CD14-positive monocyte (primary cell): ENCODE data around the gene PLEKHJ1. TPM values are rescaled to one million over a fixed set of nuclear protein-coding genes. Genes with fewer than 3 reads are reported as not detected.

Experiments
- DNase-seq, 3 donors: peaks; one replicate each; pipeline ENCODE4 v3.0.0-alpha.2; 2011 to 2022
- H2AFZ ChIP-seq: 2 replicates; pipeline ENCODE4 v1.6.0; 2012; ENCODE audit warnings: mild to moderate bottlenecking, low read depth, low read length, inconsistent platforms; ENCODE audit not compliant: insufficient read depth, poor library complexity, severe bottlenecking
- H3K27ac ChIP-seq, 2 donors: 1 replicate in 1 of 2; 2 replicates in 1 of 2; pipeline ENCODE4 v1.5.1; 2012 to 2013; ENCODE audit warnings: low read length in 2 of 2, control low read depth in 1 of 2, inconsistent platforms in 1 of 2, low read depth in 1 of 2, mild to moderate bottlenecking in 1 of 2
- H3K27me3 ChIP-seq, 2 donors: one replicate each; pipeline versions ENCODE4 v1.6.0 to v1.6.1; 2011 to 2013; ENCODE audit warnings: low read length in 2 of 2; ENCODE audit not compliant: control insufficient read depth in 2 of 2, insufficient read depth in 2 of 2
- H3K36me3 ChIP-seq, 2 donors: replicated peaks in 1 of 2; 1 replicate in 1 of 2; 2 replicates in 1 of 2; pipeline versions ENCODE4 v1.5.1 to v1.6.1; 2012 to 2013; ENCODE audit warnings: low read length in 2 of 2, control low read depth in 1 of 2, inconsistent platforms in 1 of 2, mild to moderate bottlenecking in 1 of 2; ENCODE audit not compliant: insufficient read depth in 2 of 2, control insufficient read depth in 1 of 2
- H3K4me1 ChIP-seq, 2 donors: 1 replicate in 1 of 2; 2 replicates in 1 of 2; pipeline versions ENCODE4 v1.5.1 to v1.6.1; 2012 to 2013; ENCODE audit warnings: low read length in 2 of 2, control low read depth in 1 of 2, inconsistent platforms in 1 of 2, mild to moderate bottlenecking in 1 of 2, moderate library complexity in 1 of 2; ENCODE audit not compliant: insufficient read depth in 2 of 2, control insufficient read depth in 1 of 2
- H3K4me2 ChIP-seq: replicated peaks from 2 replicates; pipeline ENCODE3; 2012; ENCODE audit warnings: low read length, moderate library complexity, mild to moderate bottlenecking; ENCODE audit not compliant: poor library complexity, severe bottlenecking; ENCODE audit errors: extremely low read depth
- H3K4me3 ChIP-seq, 3 experiments: fragments of 200-600 bp in 1 of 3; sonication (generic) in 1 of 3; replicated peaks in 1 of 3; 1 replicate in 2 of 3; 2 replicates in 1 of 3; pipeline ENCODE4 v1.5.1; 2011 to 2013; ENCODE audit warnings: low read length in 3 of 3, mild to moderate bottlenecking in 3 of 3, control low read depth in 2 of 3, low read depth in 2 of 3, inconsistent platforms in 1 of 3, moderate library complexity in 1 of 3
- H3K79me2 ChIP-seq: 2 replicates; pipeline ENCODE4 v1.6.0; 2012; ENCODE audit warnings: mild to moderate bottlenecking, control low read depth, inconsistent platforms, low read length, moderate library complexity; ENCODE audit not compliant: insufficient read depth
- H3K9ac ChIP-seq: 2 replicates; pipeline ENCODE4 v1.6.0; 2017; ENCODE audit warnings: low read length, mild to moderate bottlenecking; ENCODE audit not compliant: insufficient read depth, poor library complexity, severe bottlenecking
- H3K9me3 ChIP-seq, 2 donors: replicated peaks in 1 of 2; 1 replicate in 1 of 2; 2 replicates in 1 of 2; pipeline versions ENCODE4 v1.5.1 to v1.6.1; 2012 to 2013; ENCODE audit warnings: low read length in 2 of 2, control low read depth in 1 of 2; ENCODE audit not compliant: control insufficient read depth in 1 of 2, insufficient read depth in 1 of 2
- H4K20me1 ChIP-seq: 2 replicates; pipeline ENCODE4 v1.6.0; 2012; ENCODE audit warnings: mild to moderate bottlenecking, low read length, control low read depth, moderate library complexity; ENCODE audit not compliant: insufficient read depth
- H3K27ac Mint-ChIP-seq, 7 donors: one replicate each; pipeline ENCODE4 v1.8.0; 2020; ENCODE audit warnings: mild to moderate bottlenecking in 7 of 7, mixed read lengths in 7 of 7, moderate library complexity in 6 of 7, inconsistent platforms in 2 of 7
- H3K27me3 Mint-ChIP-seq, 3 donors: one replicate each; pipeline ENCODE4 v1.8.0; 2021 to 2022; ENCODE audit warnings: low read depth in 3 of 3, mild to moderate bottlenecking in 3 of 3, mixed read lengths in 3 of 3, moderate library complexity in 3 of 3, inconsistent platforms in 1 of 3
- H3K36me3 Mint-ChIP-seq, 2 donors: one replicate each; pipeline ENCODE4 v1.8.0; 2020; ENCODE audit warnings: mixed read lengths in 2 of 2, inconsistent platforms in 1 of 2, mild to moderate bottlenecking in 1 of 2
- H3K4me1 Mint-ChIP-seq: one replicate; pipeline ENCODE4 v1.8.0; 2020; ENCODE audit warnings: mild to moderate bottlenecking, mixed read lengths
- H3K4me3 Mint-ChIP-seq, 2 donors: one replicate each; pipeline ENCODE4 v1.8.0; 2020; ENCODE audit warnings: mild to moderate bottlenecking in 2 of 2, mixed read lengths in 2 of 2, moderate library complexity in 1 of 2
- H3K9me3 Mint-ChIP-seq, 7 donors: one replicate each; pipeline ENCODE4 v1.8.0; 2020 to 2022; ENCODE audit warnings: mixed read lengths in 7 of 7, mild to moderate bottlenecking in 6 of 7, moderate library complexity in 6 of 7, inconsistent platforms in 2 of 7
- CTCF ChIP-seq: fragments of 200-600 bp; IDR thresholded peaks from one replicate; pipeline ENCODE4 v1.8.0; 2022; ENCODE audit warnings: antibody characterized with exemption, mild to moderate bottlenecking
- WGBS: methylation state at CpG from one replicate; pipeline ENCODE4 v1.1.5; 2013; ENCODE audit warnings: missing lambda C conversion rate; ENCODE audit not compliant: insufficient coverage; 5-methylcytosine and 5-hydroxymethylcytosine counted together
- intact Hi-C, 2 donors: fragments of 100-400 bp; cut with micrococcal nuclease; formaldehyde crosslinking; loops; one replicate each; pipeline versions ENCODE4 v1.15.0 to v1.15.1; 2023
- polyA plus RNA-seq, 3 donors: library from polyadenylated mRNA; depleted of rRNA in 1 of 3; unstranded in 2 of 3; stranded (reverse) in 1 of 3; fragments of 300-500 nt in 2 of 3; fragments of >200 nt in 1 of 3; fragmentation: Illumina TruSeq in 2 of 3; gene quantifications; 1 replicate in 2 of 3; 2 replicates in 1 of 3; pipeline ENCODE4 v1.2.3, GENCODE V29; 2012 to 2021

Gene PLEKHJ1
- polyA plus RNA-seq, 3 donors = 62.1 to 90.0 (median 69.0) TPM

GRCh38 chr19:2277138-2277537 lies 41.0 kb upstream of the PLEKHJ1 start:
- Histone ChIP-seq H2AFZ (no peak overlapping the region), H3K36me3 (peaks cover 24 to 31% of the 10 kb centered on the region in 2 donors), H3K4me3 (no peak overlapping the region), H3K27ac (no peak overlapping the region), H4K20me1 (peaks cover 77% of the 10 kb centered on the region), H3K27me3 (no peaks in the 10 kb centered on the region), H3K9me3 (no peaks in the 10 kb centered on the region), H3K9ac (no peak overlapping the region), H3K79me2 (peaks cover 62% of the 10 kb centered on the region), H3K4me2 (no peak overlapping the region), H3K4me1 (peaks cover 48 to 57% of the 10 kb centered on the region in 2 donors)
- intact Hi-C loops = loop anchor here (5.0 to 10.0 kb wide), 2 partner anchors 40 to 338 kb away; no protein-coding TSS in a partner anchor
- Mint-ChIP-seq H3K36me3 (peaks cover 27 to 58% of the 10 kb centered on the region in 2 donors), H3K27me3 (peaks cover 0 to 7% (median 2%) of the 10 kb centered on the region in 3 donors), H3K4me1 (peaks cover 54% of the 10 kb centered on the region), H3K4me3 (no peak overlapping the region), H3K9me3 (no peaks in the 10 kb centered on the region), H3K27ac (peak overlapping the region in 3 of 7 donors; percentile 18 to 64 (median 46))
- 57% methylated on average over 3 of the region's 9 CpGs for WGBS
- no peak for TF ChIP-seq CTCF
- DNase-seq = no peak

GRCh38 chr19:2276429-2276986 lies 40.4 kb upstream of the PLEKHJ1 start:
- Histone ChIP-seq H3K9ac (no peak overlapping the region), H3K79me2 (peaks cover 64% of the 10 kb centered on the region), H3K4me2 (no peak overlapping the region), H3K36me3 (peaks cover 30 to 36% of the 10 kb centered on the region in 2 donors), H4K20me1 (peaks cover 84% of the 10 kb centered on the region), H2AFZ (no peak overlapping the region), H3K4me3 (no peak overlapping the region), H3K4me1 (peaks cover 49 to 60% of the 10 kb centered on the region in 2 donors), H3K27me3 (no peaks in the 10 kb centered on the region), H3K9me3 (no peaks in the 10 kb centered on the region), H3K27ac (no peak overlapping the region)
- H3K27ac Mint-ChIP-seq = peak overlapping the region in 1 of 7 donors; percentile 6
- 96% methylated on average over 10 of the region's 28 CpGs for WGBS
- peaks cover 31 to 64% of the 10 kb centered on the region in 2 donors for H3K36me3 Mint-ChIP-seq
- TF ChIP-seq CTCF = no peak
- H3K27me3 Mint-ChIP-seq = peaks cover 0 to 9% (median 2%) of the 10 kb centered on the region in 3 donors
- H3K9me3 Mint-ChIP-seq = no peaks in the 10 kb centered on the region
- peaks cover 54% of the 10 kb centered on the region for H3K4me1 Mint-ChIP-seq
- no peak overlapping the region for H3K4me3 Mint-ChIP-seq
- no peak for DNase-seq
- intact Hi-C loops = loop anchor here (5.0 to 10.0 kb wide), 2 partner anchors 41 to 338 kb away; no protein-coding TSS in a partner anchor
